ENCODE results near the gene BASP1.

DNA sequence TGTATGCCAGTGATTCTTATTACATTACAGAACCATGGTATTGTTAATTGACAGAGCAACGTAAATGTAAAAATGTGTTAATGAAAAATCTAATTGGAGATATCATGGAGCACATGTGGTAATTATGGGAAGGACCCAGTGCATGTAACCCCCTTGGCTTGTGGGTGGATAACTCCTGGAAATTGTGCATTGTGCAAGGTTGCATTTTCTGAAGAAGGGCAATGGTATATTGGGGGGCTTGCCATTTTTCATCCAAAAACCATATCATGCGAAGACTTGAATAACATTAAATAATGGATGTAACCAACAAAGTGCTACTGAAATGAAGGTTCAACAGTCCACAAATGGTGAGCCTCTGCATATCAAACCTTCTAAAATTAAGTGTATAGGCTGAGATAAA, 47.6 kb downstream of the BASP1 start:
- TF ChIP-seq, protein P1, sequence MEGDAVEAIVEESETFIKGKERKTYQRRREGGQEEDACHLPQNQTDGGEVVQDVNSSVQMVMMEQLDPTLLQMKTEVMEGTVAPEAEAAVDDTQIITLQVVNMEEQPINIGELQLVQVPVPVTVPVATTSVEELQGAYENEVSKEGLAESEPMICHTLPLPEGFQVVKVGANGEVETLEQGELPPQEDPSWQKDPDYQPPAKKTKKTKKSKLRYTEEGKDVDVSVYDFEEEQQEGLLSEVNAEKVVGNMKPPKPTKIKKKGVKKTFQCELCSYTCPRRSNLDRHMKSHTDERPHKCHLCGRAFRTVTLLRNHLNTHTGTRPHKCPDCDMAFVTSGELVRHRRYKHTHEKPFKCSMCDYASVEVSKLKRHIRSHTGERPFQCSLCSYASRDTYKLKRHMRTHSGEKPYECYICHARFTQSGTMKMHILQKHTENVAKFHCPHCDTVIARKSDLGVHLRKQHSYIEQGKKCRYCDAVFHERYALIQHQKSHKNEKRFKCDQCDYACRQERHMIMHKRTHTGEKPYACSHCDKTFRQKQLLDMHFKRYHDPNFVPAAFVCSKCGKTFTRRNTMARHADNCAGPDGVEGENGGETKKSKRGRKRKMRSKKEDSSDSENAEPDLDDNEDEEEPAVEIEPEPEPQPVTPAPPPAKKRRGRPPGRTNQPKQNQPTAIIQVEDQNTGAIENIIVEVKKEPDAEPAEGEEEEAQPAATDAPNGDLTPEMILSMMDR (IDR thresholded peaks at IDR 0.05) = no peak
- no peak for TF ChIP-seq POLR2A (IDR thresholded peaks at IDR 0.05)
